GM18526 (cell line): ENCODE results near the gene LPA.
"Not testable (repeated sequence)": the region's sequence is repeated elsewhere in the genome, so short reads cannot be mapped to it uniquely, and the experiment has no call there.

Experiments used
- POLR2A ChIP-seq: IDR thresholded peaks from 3 replicates; pipeline ENCODE4 v1.6.1; 2011; ENCODE audit not compliant: insufficient read length; ENCODE audit errors: extremely low read depth

The LPA gene, protein sequence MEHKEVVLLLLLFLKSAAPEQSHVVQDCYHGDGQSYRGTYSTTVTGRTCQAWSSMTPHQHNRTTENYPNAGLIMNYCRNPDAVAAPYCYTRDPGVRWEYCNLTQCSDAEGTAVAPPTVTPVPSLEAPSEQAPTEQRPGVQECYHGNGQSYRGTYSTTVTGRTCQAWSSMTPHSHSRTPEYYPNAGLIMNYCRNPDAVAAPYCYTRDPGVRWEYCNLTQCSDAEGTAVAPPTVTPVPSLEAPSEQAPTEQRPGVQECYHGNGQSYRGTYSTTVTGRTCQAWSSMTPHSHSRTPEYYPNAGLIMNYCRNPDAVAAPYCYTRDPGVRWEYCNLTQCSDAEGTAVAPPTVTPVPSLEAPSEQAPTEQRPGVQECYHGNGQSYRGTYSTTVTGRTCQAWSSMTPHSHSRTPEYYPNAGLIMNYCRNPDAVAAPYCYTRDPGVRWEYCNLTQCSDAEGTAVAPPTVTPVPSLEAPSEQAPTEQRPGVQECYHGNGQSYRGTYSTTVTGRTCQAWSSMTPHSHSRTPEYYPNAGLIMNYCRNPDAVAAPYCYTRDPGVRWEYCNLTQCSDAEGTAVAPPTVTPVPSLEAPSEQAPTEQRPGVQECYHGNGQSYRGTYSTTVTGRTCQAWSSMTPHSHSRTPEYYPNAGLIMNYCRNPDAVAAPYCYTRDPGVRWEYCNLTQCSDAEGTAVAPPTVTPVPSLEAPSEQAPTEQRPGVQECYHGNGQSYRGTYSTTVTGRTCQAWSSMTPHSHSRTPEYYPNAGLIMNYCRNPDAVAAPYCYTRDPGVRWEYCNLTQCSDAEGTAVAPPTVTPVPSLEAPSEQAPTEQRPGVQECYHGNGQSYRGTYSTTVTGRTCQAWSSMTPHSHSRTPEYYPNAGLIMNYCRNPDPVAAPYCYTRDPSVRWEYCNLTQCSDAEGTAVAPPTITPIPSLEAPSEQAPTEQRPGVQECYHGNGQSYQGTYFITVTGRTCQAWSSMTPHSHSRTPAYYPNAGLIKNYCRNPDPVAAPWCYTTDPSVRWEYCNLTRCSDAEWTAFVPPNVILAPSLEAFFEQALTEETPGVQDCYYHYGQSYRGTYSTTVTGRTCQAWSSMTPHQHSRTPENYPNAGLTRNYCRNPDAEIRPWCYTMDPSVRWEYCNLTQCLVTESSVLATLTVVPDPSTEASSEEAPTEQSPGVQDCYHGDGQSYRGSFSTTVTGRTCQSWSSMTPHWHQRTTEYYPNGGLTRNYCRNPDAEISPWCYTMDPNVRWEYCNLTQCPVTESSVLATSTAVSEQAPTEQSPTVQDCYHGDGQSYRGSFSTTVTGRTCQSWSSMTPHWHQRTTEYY (N-terminal part only)

DNA sequence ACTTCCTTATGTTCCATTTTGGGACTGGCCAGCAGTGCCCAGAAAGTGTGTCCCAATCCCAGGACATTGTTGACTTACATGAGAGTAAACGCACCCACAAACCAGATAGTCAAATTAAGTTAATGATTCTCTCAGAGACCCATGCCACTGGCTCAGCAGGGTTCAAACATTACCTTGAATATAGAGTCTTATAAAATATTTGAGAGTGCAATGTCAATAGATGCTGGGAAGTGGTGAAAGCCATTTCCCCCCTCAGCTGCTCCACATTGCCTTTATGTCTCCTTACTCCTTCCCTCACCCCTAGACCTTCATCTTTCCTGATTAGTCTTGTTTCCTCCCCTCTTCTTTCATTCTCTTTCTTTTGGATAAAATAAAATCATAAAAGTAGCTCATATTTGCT lies at the start of gene LPA:
LPA (minus strand) TSS at position 78 of the 400 bp plus-strand sequence; CDS start at position 17, 61 bp downstream.
- TF ChIP-seq POLR2A: not testable (repeated sequence)

DNA sequence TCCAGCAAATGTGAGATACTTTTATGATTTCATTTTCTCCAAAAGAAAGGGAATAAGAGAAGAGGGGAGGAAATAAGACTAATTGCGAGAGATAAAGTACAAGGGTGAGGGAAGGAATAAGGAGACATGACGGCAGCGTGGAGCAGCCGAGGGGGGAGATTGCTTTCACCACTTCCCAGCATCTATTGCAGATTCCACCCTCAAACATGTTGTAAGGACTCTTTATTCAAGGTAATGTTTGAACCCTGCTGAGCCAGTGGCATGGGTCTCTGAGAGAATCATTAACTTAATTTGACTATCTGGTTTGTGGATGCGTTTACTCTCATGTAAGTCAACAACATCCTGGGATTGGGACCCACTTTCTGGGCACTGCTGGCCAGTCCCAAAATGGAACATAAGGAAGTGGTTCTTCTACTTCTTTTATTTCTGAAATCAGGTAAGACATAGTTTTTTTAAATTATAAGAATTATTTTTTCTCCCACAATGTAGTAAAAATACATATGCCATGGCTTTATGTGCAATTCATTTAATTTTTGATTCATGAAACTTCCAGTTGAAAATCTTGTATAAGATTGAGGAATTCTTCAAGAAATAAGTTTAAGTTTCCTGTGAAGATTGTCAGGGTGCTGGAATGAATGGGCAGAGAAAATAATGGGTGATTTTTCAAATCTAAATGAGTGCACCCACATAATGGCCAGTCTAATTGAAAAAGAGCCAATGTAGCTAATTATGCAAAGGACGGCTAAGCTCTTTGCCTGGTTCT lies 38.0 kb upstream of the LPA start, which contains the start of gene PLG:
PLG (plus strand) TSS at position 327 of the 763 bp plus-strand sequence; CDS start at position 388, 61 bp downstream.
- not testable (repeated sequence) for TF ChIP-seq POLR2A

DNA sequence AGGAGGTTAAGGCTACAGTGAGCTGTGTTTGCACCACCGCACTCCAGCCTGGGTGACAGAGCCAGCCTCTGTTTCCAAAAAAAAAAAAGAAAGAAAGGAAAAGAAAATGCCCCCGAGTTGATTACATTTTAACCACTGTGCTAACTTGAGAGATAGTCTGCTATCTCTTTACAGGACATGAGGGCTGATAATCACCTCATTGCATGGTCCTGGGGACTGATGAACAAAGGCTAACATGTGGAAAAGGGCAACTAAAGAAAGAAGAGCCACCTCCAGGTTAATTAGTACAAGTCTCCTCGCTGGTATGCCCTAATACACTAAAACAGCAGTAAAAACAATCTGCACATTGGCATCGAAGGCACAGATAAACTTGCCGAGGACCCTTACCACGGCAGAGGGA lies 33.8 kb upstream of the LPA start:
- TF ChIP-seq POLR2A: no peak

DNA sequence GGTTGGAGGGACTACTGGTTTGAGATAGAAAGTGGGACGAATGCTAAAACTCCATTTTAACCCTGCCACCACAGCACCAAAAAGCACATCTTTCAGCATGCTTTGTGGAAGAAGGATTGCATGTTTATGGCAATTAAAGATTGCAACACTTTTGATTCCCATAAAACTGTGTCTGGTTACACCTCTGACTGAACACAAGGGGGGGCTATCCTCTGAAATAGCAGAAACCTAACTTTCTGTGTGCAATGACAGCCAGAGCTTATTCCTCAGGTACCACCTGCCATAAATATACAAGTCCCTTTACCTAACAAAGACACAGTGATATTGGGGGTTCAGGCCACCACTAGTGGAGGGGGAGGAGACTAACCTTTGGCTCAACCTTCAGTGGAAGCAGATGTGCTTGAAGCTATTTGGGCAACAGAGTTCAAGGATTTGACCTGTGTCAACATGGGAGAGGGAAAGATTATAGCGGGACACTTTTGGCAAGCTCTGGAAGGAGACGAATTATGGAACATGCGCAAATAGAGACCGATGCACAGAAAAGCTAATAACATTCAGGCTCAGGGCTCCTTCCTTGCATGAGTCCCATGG lies 28.4 kb upstream of the LPA start:
- TF ChIP-seq POLR2A: no peak

DNA sequence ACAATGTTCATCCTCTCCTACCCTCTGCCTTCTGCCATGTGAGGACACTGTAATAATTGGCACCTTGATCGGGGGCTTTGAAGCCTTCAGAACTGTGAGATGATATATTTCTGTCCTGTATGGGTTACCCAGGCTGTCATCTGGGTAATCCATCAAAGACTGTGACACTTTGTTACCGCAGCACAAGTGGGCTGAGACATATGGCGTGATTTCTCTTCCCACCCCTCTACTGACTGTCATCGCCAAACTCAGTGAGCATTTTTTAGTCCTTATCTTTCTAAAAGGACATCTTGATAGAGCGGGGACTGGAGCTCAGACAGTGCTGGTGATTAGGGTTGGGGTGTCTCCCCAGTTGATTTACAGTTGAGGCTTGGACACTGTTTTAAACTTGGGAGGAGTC lies 27.5 kb upstream of the LPA start:
- no peak for TF ChIP-seq POLR2A

DNA sequence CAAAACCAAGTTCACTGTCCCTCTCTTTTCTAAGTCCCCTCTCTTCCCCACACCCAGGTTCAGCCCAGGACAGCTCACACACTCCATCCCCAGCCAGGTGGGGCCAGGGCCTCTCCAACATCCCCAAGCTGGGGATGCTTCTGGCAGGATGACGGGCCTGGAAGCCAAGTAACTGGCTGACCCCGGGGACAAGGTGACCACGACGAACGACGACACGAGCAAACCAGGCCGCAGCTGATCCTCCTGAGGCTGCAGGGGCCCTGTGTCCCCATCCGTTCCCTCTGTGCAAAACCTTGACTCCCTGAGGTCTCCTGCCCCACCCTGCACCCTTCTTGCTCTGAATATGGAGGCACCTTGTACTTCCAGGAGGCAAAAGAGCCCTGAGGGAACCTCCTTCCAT lies 26.4 kb upstream of the LPA start:
- no peak for TF ChIP-seq POLR2A

DNA sequence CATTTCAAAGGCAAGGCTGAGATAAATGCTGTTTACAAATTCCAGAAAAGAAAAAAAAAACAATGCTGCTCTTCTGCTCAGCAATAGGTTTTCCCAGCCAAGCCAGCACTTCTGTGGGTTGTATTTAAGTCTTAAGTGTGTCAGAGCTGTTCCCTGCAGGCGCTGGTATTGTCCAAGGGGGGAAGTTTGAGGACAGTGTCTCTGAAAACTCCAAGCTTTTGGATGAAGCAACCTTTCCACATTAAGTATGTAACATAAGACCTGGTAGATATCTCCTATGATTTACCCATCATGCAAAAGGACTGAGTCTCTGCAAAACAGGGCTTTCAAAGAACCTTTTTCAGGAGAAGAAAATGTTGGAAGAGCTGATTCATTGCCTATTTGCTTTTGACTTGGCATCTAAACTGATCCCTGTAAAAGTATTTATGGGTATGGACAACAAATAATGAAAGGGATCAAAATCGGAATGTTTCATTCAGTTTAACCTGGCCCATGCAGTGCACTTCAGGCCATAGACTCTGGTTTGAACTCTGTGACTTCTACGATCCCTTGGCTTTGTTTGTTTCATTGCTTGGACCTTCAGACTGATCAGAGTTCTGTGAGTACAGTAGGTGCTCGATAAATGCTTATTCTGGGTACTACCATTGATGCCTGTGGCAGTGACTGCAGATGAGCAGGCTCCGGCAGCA lies 21.8 kb upstream of the LPA start:
- TF ChIP-seq POLR2A: no peak

DNA sequence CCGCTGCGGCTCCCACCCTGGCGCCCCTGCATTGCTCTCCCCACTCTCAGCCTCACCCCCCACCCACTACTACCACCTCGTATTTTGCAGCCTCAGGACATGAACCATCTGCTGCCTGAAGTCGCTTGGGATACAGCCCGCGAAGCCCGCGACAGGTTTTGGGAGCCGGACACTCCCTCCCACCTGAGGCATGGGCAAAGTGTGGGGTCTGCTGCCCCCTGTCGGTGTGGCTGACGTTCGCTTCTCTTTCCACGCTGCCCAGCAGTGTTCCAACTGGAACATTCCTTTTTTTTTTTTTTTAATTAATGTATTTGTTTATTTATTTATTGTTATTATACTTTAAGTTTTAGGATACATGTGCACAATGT lies 15.3 kb upstream of the LPA start:
- no peak for TF ChIP-seq POLR2A

DNA sequence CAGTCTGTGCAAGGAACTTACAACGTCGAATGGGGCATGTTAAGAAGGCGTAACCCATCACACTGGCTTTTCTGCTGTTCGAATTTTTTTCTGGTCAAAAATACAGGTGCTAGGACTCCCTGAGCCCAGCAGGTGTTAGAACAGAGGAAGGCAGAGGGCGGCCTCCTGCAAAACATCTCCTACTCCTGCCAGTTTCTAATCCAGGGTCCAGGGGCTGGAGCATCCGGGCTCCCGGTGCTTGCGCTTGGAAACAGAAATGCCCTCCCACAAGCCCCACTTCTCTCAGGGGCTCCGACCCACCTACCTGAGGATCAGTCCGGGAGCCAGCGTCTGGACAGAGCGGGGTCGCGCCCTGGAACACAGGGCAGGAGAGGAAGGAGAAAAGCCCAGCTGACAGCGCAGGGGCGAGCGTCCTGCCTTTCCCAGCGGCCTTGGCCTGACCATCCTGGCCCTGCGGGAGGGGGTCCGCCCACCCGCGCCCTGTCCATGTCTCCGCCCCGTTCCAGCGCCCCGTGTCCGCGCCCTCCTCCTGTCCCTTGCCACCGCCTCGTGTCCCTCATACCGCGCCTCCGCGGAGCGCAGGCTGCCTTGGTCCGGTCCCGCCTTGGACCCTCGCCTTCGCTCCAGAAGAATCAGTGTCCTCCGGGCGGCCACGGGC lies 14.8 kb upstream of the LPA start:
- no peak for TF ChIP-seq POLR2A

DNA sequence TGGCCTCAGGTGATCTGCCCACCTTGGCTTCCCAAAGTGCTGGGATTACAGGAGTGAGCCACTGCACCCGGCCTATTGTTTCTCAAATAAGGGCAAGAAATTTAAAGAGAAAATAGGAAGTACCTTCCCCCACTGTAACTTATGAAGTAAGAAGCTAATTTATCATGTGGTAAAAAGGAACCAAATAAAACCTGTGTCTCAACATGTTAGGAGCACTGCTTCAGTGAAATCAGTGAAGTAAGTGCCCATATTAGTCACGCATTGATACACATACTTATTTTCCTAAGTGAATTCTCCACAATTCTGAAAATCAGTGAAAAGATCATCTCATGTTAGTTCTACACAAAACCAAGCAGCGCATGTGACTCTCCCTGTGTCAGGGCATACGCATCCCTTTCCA lies 14.2 kb upstream of the LPA start:
- TF ChIP-seq POLR2A: no peak

DNA sequence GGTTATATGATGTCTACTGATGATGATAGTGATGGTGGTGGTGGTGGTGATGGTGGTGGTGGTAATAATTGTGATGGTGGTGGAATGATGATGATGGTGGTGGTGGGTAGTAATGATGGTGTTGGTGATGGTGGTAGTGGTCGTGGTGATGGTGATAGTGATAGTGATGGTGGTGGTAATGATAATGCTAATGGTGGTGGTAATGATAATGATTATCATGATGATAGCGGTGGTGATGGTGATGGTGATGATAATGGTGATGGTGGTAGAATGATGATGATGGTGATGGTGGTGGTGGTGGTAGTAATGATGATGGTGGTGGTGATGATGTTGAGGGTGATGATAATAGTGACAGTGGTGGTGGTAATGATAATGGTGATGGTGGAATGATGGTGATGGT lies 4.5 kb upstream of the LPA start:
- TF ChIP-seq POLR2A: no peak

DNA sequence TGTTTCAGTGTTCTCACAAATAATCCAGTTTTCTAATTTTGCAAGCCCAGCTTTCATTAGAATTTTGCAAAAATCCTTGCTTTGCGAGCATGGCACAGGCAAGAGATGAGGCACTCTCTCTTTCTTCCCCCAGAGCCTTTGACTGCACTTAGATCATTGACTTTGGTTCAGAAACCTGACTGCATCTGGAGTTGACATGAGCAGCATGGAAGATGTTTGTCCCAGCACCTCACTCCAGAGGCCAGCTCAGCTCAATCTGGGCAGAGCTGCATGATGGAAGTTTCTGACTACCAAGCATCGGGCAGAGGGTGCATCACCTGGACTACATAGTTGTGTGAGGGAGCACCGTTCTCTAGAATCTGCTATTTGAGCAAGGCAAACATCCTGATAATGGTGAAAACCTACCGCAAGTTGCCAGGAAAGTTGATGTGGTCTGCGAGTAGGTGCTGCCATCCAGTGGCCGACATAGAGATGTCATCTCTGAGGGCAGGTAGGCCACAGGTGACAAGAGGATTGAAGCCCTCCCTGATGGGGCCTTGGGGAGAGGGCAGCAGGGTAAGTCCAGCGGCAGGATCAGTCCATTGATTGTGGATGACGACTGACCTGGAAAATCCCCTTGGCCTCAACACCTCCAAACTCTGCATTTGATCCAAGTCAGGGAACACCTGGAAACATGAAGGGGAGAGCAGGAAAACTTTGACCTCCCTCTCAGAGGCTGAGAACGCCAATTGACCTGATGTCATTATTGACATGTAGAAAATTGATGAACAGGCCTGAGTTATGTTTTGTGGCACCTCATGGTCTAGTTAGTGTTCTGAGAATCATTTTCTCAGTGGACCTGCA lies 3.8 kb upstream of the LPA start:
- no peak for TF ChIP-seq POLR2A
